HG02938 (cell line): ENCODE measurements around the gene M6PR.

ENCODE experiments used
- ATAC-seq: cut with Tn5 transposase; IDR thresholded peaks from one replicate; pipeline ENCODE4 v1.9.1; 2021; ENCODE audit warnings: mild to moderate bottlenecking, moderate library complexity; ENCODE audit not compliant: unreplicated experiment

Gene M6PR

GRCh38 chr12:8949342-8950220 lies at the start of gene M6PR:
M6PR (minus strand) TSS chr12:8949645; CDS start chr12:8946404, 3,241 bp downstream.
- ATAC-seq = peak; percentile 78

GRCh38 chr12:8996682-8997405 lies 47.4 kb upstream of the M6PR start:
- peak; percentile 97 for ATAC-seq

GRCh38 chr12:8995021-8995775 lies 45.8 kb upstream of the M6PR start:
- ATAC-seq = no peak

- ATAC-seq = no peak
Observed at GRCh38 chr12:8993827-8994226, 44.4 kb upstream of the M6PR start.

- ATAC-seq = no peak
Observed at GRCh38 chr12:8991371-8992345, 42.2 kb upstream of the M6PR start.

GRCh38 chr12:8989413-8989812 lies 40.0 kb upstream of the M6PR start, which contains the start of gene KLRG1:
KLRG1 (plus strand) TSS chr12:8989546; CDS start chr12:8989636, 90 bp downstream.
- ATAC-seq = no peak

GRCh38 chr12:8987685-8988084 lies 38.2 kb upstream of the M6PR start:
- no peak for ATAC-seq

- no peak for ATAC-seq
Observed at GRCh38 chr12:8987163-8987562, 37.7 kb upstream of the M6PR start.

GRCh38 chr12:8985213-8985754 lies 35.8 kb upstream of the M6PR start:
- ATAC-seq = no peak

GRCh38 chr12:8980137-8980536 lies 30.7 kb upstream of the M6PR start:
- no peak for ATAC-seq

- ATAC-seq = no peak
Observed at GRCh38 chr12:8970432-8970831, 21.0 kb upstream of the M6PR start.

- no peak for ATAC-seq
Observed at GRCh38 chr12:8969861-8970411, 20.5 kb upstream of the M6PR start.

GRCh38 chr12:8968761-8969160 lies 19.3 kb upstream of the M6PR start:
- ATAC-seq = no peak

GRCh38 chr12:8960176-8960575 lies 10.7 kb upstream of the M6PR start:
- ATAC-seq = no peak

- ATAC-seq = no peak
Observed at GRCh38 chr12:8958066-8958465, 8.6 kb upstream of the M6PR start.

GRCh38 chr12:8957561-8957960 lies 8.1 kb upstream of the M6PR start:
- ATAC-seq = no peak

- no peak for ATAC-seq
Observed at GRCh38 chr12:8956772-8957171, 7.3 kb upstream of the M6PR start.

GRCh38 chr12:8956073-8956472 lies 6.6 kb upstream of the M6PR start:
- ATAC-seq = no peak

GRCh38 chr12:8953773-8954402 lies 4.4 kb upstream of the M6PR start:
- no peak for ATAC-seq
